Peyer's patch (tissue), 4 donors: ENCODE results near the gene AGR3. TPM values are rescaled to one million over a fixed set of nuclear protein-coding genes. Genes with fewer than 3 reads are reported as not detected.

Experiments
- DNase-seq, 3 donors: peaks; one replicate each; pipeline ENCODE4 v3.0.0-alpha.2; 2017 to 2019
- H3K27ac ChIP-seq, 4 donors: fragments of 200-600 bp; sonication (generic); one replicate each; pipeline ENCODE4 v1.5.1; 2016 to 2019
- H3K27me3 ChIP-seq, 2 donors: fragments of 200-600 bp; sonication (generic); one replicate each; pipeline ENCODE4 v1.5.1; 2019
- H3K36me3 ChIP-seq, 3 donors: fragments of 200-600 bp; sonication (generic); one replicate each; pipeline ENCODE4 v1.5.1; 2016 to 2019
- H3K4me1 ChIP-seq, 4 donors: fragments of 200-600 bp; sonication (generic); one replicate each; pipeline ENCODE4 v1.5.1; 2016 to 2019
- H3K4me3 ChIP-seq, 4 donors: fragments of 200-600 bp; sonication (generic); 1 replicate in 3 of 4; 2 replicates in 1 of 4; pipeline ENCODE4 v1.5.1; 2016 to 2019; ENCODE audit warnings: mild to moderate bottlenecking in 1 of 4
- H3K9me3 ChIP-seq, 4 donors: fragments of 200-600 bp; sonication (generic); one replicate each; pipeline ENCODE4 v1.5.1; 2016 to 2019; ENCODE audit warnings: mild to moderate bottlenecking in 1 of 4
- POLR2A ChIP-seq, 2 donors: fragments of 450-650 bp; IDR thresholded peaks; one replicate each; pipeline ENCODE4 v1.5.1; 2017; ENCODE audit warnings: antibody characterized with exemption in 2 of 2, mild to moderate bottlenecking in 2 of 2, moderate library complexity in 2 of 2
- total RNA-seq, 4 donors: library from RNA; depleted of rRNA; stranded (reverse); fragments of >200 nt; gene quantifications; one replicate each; pipeline ENCODE4 v1.1.0, GENCODE V29; 2016
- TF ChIP-seq, protein P1 (sequence below), 6 experiments: fragments of 450-650 bp in 4 of 6; fragments of 200-600 bp in 2 of 6; sonication (generic) in 1 of 6; IDR thresholded peaks; one replicate each; pipeline ENCODE4 v1.5.1; 2017 to 2019; ENCODE audit warnings: antibody characterized with exemption in 6 of 6, mild to moderate bottlenecking in 3 of 6, moderate library complexity in 1 of 6

The AGR3 gene
- total RNA-seq, 4 donors from 2014 or later, result 24.8 to 241 (median 178) TPM

DNA sequence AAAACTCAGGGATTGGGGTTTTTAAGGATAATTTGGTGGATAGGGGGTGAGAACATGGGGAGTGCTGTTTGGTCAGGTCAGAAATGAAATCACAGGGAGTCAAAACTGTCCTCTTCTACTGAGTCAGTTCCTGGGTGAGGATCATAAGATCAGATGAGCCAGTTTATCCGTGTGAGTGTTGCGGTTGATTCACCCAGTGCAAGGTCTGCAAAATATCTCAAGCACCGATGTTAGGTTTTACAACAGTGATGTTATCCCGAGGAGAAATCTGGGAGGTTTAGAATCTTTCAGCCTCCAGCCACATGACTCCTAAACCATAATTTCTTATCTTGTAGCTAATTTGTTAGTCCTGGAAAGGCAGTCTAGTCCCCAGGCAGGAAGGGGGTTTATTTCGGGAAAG is 45.3 kb downstream of the AGR3 start:
- no peaks in the 10 kb centered on the region for H3K27me3 ChIP-seq
- H3K4me1 ChIP-seq, result no peaks in the 10 kb centered on the region
- no peaks in the 10 kb centered on the region for H3K9me3 ChIP-seq
- TF ChIP-seq, protein P1, sequence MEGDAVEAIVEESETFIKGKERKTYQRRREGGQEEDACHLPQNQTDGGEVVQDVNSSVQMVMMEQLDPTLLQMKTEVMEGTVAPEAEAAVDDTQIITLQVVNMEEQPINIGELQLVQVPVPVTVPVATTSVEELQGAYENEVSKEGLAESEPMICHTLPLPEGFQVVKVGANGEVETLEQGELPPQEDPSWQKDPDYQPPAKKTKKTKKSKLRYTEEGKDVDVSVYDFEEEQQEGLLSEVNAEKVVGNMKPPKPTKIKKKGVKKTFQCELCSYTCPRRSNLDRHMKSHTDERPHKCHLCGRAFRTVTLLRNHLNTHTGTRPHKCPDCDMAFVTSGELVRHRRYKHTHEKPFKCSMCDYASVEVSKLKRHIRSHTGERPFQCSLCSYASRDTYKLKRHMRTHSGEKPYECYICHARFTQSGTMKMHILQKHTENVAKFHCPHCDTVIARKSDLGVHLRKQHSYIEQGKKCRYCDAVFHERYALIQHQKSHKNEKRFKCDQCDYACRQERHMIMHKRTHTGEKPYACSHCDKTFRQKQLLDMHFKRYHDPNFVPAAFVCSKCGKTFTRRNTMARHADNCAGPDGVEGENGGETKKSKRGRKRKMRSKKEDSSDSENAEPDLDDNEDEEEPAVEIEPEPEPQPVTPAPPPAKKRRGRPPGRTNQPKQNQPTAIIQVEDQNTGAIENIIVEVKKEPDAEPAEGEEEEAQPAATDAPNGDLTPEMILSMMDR (IDR thresholded peaks at IDR 0.05), result no peak
- TF ChIP-seq POLR2A (IDR thresholded peaks at IDR 0.05), result no peak
- H3K27ac ChIP-seq, result no peak overlapping the region
- H3K4me3 ChIP-seq, result no peak overlapping the region
- H3K36me3 ChIP-seq, result no peaks in the 10 kb centered on the region
- no peak for DNase-seq

DNA sequence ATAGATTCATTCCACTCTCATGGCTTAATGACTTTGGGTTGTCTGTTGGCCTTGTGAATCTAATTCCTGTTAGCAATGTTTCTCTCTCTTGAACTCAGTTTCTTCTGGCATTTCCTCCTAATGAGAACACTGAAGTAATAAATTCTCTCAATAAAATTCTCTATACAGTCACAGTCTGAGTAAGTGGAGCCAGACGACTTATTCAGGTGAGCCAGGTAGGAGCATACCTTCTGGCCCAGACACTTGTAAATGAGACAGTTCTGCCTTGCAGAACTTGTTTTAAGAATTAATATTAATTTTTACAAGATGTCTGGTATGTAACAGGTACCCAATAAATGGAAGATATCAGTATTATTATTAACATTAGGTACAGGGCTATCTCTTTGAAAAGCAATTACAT is 48.4 kb downstream of the AGR3 start:
- Histone ChIP-seq H3K9me3 (no peaks in the 10 kb centered on the region), H3K4me1 (no peaks in the 10 kb centered on the region), H3K4me3 (no peak overlapping the region), H3K27ac (no peak overlapping the region), H3K27me3 (no peaks in the 10 kb centered on the region), H3K36me3 (no peaks in the 10 kb centered on the region)
- no peak for DNase-seq
- TF ChIP-seq, protein P1 (IDR thresholded peaks at IDR 0.05), result no peak
- no peak for TF ChIP-seq POLR2A (IDR thresholded peaks at IDR 0.05)

DNA sequence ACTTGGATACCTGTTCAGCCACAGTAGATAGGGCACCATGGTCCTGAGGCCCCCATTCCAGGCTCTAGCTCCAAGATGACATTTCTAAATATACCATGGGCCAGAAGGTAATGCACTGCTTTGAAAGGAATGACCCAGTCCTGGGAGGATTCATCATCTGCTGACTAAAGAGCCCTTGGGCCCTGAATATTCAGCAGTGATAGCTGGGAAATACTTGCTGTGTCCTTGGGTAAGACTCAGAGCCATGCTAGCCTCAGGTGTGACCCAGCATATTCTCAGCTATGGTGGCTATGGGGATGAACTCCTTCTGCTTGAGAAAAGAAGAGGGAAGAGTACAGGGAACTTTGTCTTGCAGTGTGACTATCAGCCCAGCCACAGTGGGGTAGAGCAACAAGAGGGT is 55.7 kb downstream of the AGR3 start:
- no peaks in the 10 kb centered on the region for H3K9me3 ChIP-seq
- no peak for DNase-seq

DNA sequence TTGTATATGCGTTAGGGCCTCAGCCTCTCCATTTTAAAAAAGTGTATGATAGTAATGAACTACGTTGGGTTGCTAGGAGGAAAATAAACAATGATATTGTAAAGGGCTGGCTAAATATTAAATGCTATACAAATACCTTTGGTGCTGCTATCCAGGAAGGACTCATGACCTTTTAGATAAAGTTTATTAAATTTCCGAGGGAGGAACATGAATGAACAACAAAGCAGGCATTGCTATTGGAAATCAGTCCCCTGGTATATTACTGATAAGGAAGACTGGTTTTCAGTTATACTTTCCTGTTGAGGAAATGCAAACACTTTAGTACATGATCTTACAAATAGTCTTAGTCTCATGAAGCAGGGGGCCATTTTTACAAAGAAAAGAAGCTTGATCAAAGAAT is 59.8 kb downstream of the AGR3 start:
- no peak for DNase-seq
- Histone ChIP-seq H3K4me1 (peaks cover 0 to 5% (median 0%) of the 10 kb centered on the region in 4 donors), H3K36me3 (no peaks in the 10 kb centered on the region), H3K27ac (peak overlapping the region in 2 of 4 donors; percentile 24 to 55), H3K9me3 (no peaks in the 10 kb centered on the region), H3K4me3 (no peak overlapping the region), H3K27me3 (no peaks in the 10 kb centered on the region)
- TF ChIP-seq POLR2A (IDR thresholded peaks at IDR 0.05), result no peak
- TF ChIP-seq, protein P1 (IDR thresholded peaks at IDR 0.05), result no peak

More for the DNA sequence above, 55.7 kb downstream of the AGR3 start:
- Histone ChIP-seq H3K27ac (no peak overlapping the region), H3K27me3 (no peaks in the 10 kb centered on the region), H3K4me1 (no peaks in the 10 kb centered on the region), H3K36me3 (no peaks in the 10 kb centered on the region), H3K4me3 (no peak overlapping the region)
- no peak for TF ChIP-seq POLR2A (IDR thresholded peaks at IDR 0.05)
- TF ChIP-seq, protein P1 (IDR thresholded peaks at IDR 0.05), result no peak

GRCh38 chr7:16818732-16819131 is 63.1 kb downstream of the AGR3 start:
- peaks cover 0 to 5% (median 0%) of the 10 kb centered on the region in 4 donors for H3K4me1 ChIP-seq

More at GRCh38 chr7:16818732-16819131, 63.1 kb downstream of the AGR3 start:
- Histone ChIP-seq H3K4me3 (no peak overlapping the region), H3K27ac (no peak overlapping the region), H3K9me3 (no peaks in the 10 kb centered on the region), H3K36me3 (no peaks in the 10 kb centered on the region), H3K27me3 (no peaks in the 10 kb centered on the region)
- no peak for DNase-seq
- TF ChIP-seq POLR2A (IDR thresholded peaks at IDR 0.05), result no peak
- TF ChIP-seq, protein P1 (IDR thresholded peaks at IDR 0.05), result no peak
